GM12875 (cell line): ENCODE measurements around the gene AFDN.

Source experiments
- H3K4me3 ChIP-seq: one replicate; pipeline ENCODE4 v1.5.1; 2011; ENCODE audit warnings: low read depth, low read length, control low read depth
- TF ChIP-seq, protein P1 (sequence below): IDR thresholded peaks from 2 replicates; pipeline ENCODE4 v1.5.1; 2011; ENCODE audit warnings: low read depth, mild to moderate bottlenecking, control low read depth, inconsistent platforms, low read length, moderate library complexity, borderline replicate concordance; ENCODE audit not compliant: insufficient read depth

The AFDN gene

DNA sequence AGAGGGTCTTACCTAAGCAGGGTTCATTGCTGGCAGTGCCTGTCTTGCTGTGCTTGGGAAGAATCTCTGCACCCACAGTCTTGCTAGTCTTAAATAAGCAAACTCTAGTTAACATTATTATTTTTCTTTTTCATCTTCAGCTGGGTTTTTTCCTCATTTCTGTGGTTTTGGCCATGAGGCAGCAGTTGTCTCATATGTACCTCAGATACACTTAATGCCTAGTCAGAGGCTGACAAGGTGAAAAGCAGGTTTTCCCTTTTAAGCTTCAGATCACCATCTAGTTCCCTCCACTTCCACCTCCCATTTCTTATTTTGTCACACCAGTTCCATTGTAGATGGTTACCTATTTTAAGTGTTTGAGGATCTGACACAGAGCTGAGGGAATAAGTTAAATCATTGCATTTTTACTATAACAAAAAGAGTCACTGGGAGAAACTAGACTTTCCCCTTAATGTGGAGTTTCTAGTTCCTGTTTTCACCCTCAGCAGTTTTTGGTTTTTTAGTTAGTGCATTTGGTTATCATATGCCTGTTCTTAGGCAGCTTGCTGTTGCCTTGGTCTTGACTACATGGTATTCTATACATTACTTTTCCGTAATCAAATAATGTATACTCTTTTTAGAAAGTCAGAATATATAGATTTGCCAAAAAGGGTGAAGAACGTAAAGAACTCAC is 46.0 kb downstream of the AFDN start:
- TF ChIP-seq, protein P1, sequence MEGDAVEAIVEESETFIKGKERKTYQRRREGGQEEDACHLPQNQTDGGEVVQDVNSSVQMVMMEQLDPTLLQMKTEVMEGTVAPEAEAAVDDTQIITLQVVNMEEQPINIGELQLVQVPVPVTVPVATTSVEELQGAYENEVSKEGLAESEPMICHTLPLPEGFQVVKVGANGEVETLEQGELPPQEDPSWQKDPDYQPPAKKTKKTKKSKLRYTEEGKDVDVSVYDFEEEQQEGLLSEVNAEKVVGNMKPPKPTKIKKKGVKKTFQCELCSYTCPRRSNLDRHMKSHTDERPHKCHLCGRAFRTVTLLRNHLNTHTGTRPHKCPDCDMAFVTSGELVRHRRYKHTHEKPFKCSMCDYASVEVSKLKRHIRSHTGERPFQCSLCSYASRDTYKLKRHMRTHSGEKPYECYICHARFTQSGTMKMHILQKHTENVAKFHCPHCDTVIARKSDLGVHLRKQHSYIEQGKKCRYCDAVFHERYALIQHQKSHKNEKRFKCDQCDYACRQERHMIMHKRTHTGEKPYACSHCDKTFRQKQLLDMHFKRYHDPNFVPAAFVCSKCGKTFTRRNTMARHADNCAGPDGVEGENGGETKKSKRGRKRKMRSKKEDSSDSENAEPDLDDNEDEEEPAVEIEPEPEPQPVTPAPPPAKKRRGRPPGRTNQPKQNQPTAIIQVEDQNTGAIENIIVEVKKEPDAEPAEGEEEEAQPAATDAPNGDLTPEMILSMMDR, result no peak

DNA sequence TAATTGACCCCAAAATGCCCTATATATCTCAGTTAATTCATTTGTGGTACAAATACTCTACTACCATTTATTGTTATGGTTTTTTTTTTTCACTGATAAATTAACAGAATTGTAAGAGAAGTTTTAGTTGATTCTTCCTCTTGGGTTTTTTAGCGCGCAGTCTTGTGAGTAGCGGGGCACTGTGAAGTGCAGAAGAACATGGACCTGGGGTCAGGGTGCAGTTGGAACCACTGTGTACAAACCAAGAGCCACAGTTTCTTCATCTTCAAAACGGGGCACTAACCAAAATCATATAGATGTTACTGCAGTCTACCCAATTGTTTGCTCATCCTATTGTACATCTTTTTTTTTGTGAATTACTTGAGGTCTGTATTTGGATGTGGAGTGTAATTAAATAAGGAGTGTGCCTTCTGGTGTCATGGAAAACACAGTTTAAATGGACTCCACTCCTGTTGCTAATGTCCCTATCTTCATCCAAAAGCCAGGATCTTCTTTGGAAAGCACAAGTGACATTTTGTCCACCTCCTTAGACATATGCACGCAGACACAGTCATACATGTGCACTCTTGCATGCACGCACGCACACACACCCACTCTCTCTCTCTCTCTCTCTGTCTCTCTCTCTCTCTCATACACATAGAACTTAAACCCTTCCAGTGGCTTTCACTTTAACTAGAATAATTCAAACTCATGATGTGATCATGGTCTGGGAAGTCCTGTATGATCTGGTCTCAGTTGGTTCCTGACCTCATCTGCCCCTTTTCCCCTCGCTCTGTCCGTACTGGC is 51.5 kb downstream of the AFDN start:
- TF ChIP-seq, protein P1, result no peak
- no peak overlapping the region for H3K4me3 ChIP-seq

More for the DNA sequence above, 46.0 kb downstream of the AFDN start:
- no peak overlapping the region for H3K4me3 ChIP-seq

DNA sequence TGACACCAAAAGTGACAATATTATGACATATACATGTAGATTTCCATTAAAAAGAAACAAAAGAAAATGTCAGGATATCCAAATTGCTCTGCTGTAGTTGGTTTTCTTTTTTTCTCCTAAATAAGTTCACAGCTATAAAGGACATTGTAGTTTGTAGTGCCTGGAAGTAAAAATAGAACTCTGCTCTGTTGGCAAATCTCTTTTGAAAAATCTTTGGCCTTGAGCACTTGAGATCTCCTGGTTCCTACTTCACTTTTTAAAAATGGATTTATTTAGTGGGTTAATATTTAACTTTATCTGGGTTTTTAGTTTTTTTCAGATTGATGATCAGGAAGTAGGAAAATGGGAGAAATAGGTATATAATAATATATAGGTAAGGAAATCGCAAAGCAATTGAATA is 52.9 kb downstream of the AFDN start:
- TF ChIP-seq, protein P1, result no peak
- H3K4me3 ChIP-seq, result no peak overlapping the region

DNA sequence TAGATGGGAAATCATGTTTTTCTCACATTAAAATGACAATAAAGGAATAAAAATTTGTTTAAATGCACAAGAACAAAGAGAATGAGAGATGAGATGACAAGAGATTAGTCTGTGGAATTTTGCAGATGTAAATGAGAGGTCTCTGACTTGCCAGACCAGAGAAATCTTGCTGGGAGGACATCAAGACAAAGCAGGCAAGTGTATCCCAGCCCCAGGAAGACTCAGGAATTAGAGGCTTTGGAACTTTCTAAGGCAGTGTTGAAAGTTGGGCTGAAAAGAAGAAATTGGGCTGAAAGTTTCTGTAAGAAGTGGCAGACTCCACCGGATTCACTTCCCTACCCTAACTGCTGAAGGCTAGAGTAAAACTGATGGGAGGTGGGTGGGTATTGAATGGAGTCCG is 54.6 kb downstream of the AFDN start:
- TF ChIP-seq, protein P1, result no peak
- no peak overlapping the region for H3K4me3 ChIP-seq

DNA sequence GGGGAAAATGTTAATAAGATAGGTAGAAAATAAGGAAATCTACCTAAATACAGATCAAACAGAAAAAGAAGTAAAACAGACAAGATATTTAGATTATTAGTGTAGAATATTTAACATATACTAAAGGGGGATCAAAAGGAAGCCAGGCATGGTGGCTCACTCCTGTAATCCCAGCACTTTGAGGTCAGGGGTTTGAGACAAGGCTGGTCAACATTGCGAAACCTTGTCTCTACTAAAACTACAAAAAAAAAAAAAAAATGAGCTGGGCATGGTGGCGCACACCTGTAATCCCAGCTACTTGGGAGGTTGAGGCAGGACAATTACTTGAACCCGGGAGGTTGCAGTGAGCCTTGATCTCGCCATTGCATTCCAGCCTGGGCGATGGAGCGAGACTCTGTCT is 55.5 kb downstream of the AFDN start:
- TF ChIP-seq, protein P1, result no peak
- no peak overlapping the region for H3K4me3 ChIP-seq

DNA sequence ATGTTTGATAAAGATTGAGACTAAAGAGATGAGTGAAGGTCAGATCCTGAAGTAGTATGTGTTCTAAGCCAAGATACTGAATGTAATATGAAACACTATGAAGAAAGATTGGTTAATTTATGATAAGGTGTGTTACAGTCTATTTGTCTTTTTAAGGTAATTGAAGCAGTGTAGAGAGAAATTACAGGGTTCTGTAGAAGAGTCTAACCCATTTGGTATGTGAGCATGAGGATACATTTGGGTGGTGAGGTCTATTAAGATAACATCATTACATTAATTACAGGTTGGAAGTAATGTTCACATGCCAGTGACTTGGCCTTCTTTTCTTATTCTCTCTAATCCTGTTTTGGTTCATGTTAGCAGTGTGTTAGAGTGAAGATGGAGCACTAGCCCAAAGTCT is 61.4 kb downstream of the AFDN start:
- TF ChIP-seq, protein P1, result no peak
- H3K4me3 ChIP-seq, result no peak overlapping the region
